NCI-H446 (cell line): ENCODE measurements around the gene ETNK1.
"Not testable (repeated sequence)": the region's sequence is repeated elsewhere in the genome, so short reads cannot be mapped to it uniquely, and the experiment has no call there.

Source experiments
- DNase-seq, 2 experiments: peaks; one replicate each; lab custom pipeline; 2025; lab: John Stamatoyannopoulos, UW

Gene ETNK1

GRCh38 chr12:22687361-22688076, 62.5 kb downstream of the ETNK1 start:
- DNase-seq = no peak

GRCh38 chr12:22689876-22690275, 64.9 kb downstream of the ETNK1 start:
- DNase-seq = no peak

- no peak for DNase-seq
Observed at GRCh38 chr12:22691319-22691718, 66.3 kb downstream of the ETNK1 start.

GRCh38 chr12:22692467-22692866, 67.5 kb downstream of the ETNK1 start:
- DNase-seq = not testable (repeated sequence)

- DNase-seq = no peak
Observed at GRCh38 chr12:22692964-22693555, 68.1 kb downstream of the ETNK1 start.

- DNase-seq = no peak
Observed at GRCh38 chr12:22698576-22698975, 73.6 kb downstream of the ETNK1 start.

- DNase-seq = not testable (repeated sequence)
Observed at GRCh38 chr12:22699705-22700104, 74.7 kb downstream of the ETNK1 start.

- DNase-seq = no peak
Observed at GRCh38 chr12:22700106-22700505, 75.1 kb downstream of the ETNK1 start.

- not testable (repeated sequence) for DNase-seq
Observed at GRCh38 chr12:22701216-22701809, 76.3 kb downstream of the ETNK1 start.

- no peak for DNase-seq
Observed at GRCh38 chr12:22702690-22703089, 77.7 kb downstream of the ETNK1 start.

GRCh38 chr12:22709292-22709691, 84.3 kb downstream of the ETNK1 start:
- peak; percentile 17 to 59 for DNase-seq

GRCh38 chr12:22712083-22712482, 87.1 kb downstream of the ETNK1 start:
- no peak for DNase-seq

GRCh38 chr12:22715254-22715653, 90.3 kb downstream of the ETNK1 start:
- DNase-seq = no peak

- DNase-seq = no peak
Observed at GRCh38 chr12:22719745-22720144, 94.8 kb downstream of the ETNK1 start.

GRCh38 chr12:22722081-22722480, 97.1 kb downstream of the ETNK1 start:
- no peak for DNase-seq

GRCh38 chr12:22722779-22723178, 97.8 kb downstream of the ETNK1 start:
- DNase-seq = peak; percentile 28 to 69

GRCh38 chr12:22728987-22729386, 104.0 kb downstream of the ETNK1 start:
- DNase-seq = no peak

- no peak for DNase-seq
Observed at GRCh38 chr12:22729431-22729956, 104.5 kb downstream of the ETNK1 start.

- DNase-seq = no peak
Observed at GRCh38 chr12:22729957-22730443, 105.0 kb downstream of the ETNK1 start.

- DNase-seq = no peak
Observed at GRCh38 chr12:22731236-22731635, 106.3 kb downstream of the ETNK1 start.

- no peak for DNase-seq
Observed at GRCh38 chr12:22733756-22734155, 108.8 kb downstream of the ETNK1 start.

GRCh38 chr12:22738945-22739344, 114.0 kb downstream of the ETNK1 start:
- DNase-seq = no peak
